HG03521 (cell line): Measurements from ENCODE around the gene ABCA7.

Source experiments
- ATAC-seq: cut with Tn5 transposase; IDR thresholded peaks from one replicate; pipeline ENCODE4 v1.9.1; 2021; ENCODE audit warnings: mild to moderate bottlenecking, moderate library complexity; ENCODE audit not compliant: unreplicated experiment

The ABCA7 gene

GRCh38 chr19:1039646-1040475 is at the start of gene ABCA7:
TSS of gene ABCA7 (plus strand) at chr19:1040107. CDS start at chr19:1041362, 1,255 bp downstream.
- peak; percentile 67 for ATAC-seq

- ATAC-seq: no peak
Observed at GRCh38 chr19:990119-990571, 49.8 kb upstream of the ABCA7 start.

GRCh38 chr19:990746-991145 is 49.2 kb upstream of the ABCA7 start:
- no peak for ATAC-seq

GRCh38 chr19:991174-991931 is 48.6 kb upstream of the ABCA7 start:
- ATAC-seq: no peak

- ATAC-seq: no peak
Observed at GRCh38 chr19:991932-992669, 47.8 kb upstream of the ABCA7 start.

GRCh38 chr19:992670-993055 is 47.2 kb upstream of the ABCA7 start:
- ATAC-seq: no peak

GRCh38 chr19:993361-993830 is 46.5 kb upstream of the ABCA7 start:
- ATAC-seq: no peak

- ATAC-seq: no peak
Observed at GRCh38 chr19:993831-994393, 46.0 kb upstream of the ABCA7 start.

GRCh38 chr19:994516-994915 is 45.4 kb upstream of the ABCA7 start:
- no peak for ATAC-seq

GRCh38 chr19:995051-995827 is 44.7 kb upstream of the ABCA7 start:
- ATAC-seq: no peak

- no peak for ATAC-seq
Observed at GRCh38 chr19:996051-996838, 43.7 kb upstream of the ABCA7 start.

GRCh38 chr19:998064-998463 is 41.8 kb upstream of the ABCA7 start:
- ATAC-seq: no peak

- ATAC-seq: no peak
Observed at GRCh38 chr19:999379-999719, 40.6 kb upstream of the ABCA7 start.

GRCh38 chr19:1000095-1000494 is 39.8 kb upstream of the ABCA7 start, which contains the start of gene GRIN3B:
TSS of gene GRIN3B (plus strand) at chr19:1000419. CDS start at chr19:1000438, 19 bp downstream.
- ATAC-seq: no peak

- no peak for ATAC-seq
Observed at GRCh38 chr19:1000591-1001537, 39.0 kb upstream of the ABCA7 start.

- no peak for ATAC-seq
Observed at GRCh38 chr19:1001538-1002166, 38.3 kb upstream of the ABCA7 start.

GRCh38 chr19:1002600-1002999 is 37.3 kb upstream of the ABCA7 start:
- no peak for ATAC-seq

GRCh38 chr19:1003283-1003682 is 36.6 kb upstream of the ABCA7 start:
- ATAC-seq: no peak
